ENCODE results near the gene APOC1. TPM values are rescaled to one million over a fixed set of nuclear protein-coding genes. Genes with fewer than 3 reads are reported as not detected.
A peak's percentile ranks its signal among the peaks of the same experiment; 100 is the strongest.
"Not testable (repeated sequence)": the region's sequence is repeated elsewhere in the genome, so short reads cannot be mapped to it uniquely, and the experiment has no call there.

APOC1 gene
- polyA plus RNA-seq, 3 donors: 33.9 to 42.9 (median 40.3) TPM

DNA sequence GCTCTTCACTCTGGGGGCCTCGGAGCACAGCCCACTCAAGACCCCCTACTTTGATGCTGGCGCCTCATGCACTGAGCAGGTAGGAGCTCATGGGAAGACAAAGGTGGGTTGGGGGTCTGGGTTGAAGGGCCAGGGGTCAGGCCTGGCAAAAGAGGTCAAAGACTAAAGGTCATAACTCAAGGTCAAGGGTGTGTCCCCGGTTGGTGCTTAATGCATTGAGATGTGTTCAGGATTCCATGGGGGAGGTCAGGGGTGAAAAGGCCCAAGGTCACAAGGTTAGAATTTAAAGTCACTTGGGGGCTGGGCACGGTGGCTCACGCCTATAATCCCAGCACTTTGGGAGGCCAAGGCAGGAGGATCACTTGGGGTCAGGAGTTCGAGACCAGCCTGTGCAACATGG is 28.3 kb upstream of the APOC1 start:
- WGBS, 3 donors: 95 to 97% (median 96%) methylated on average over 6 of the region's 6 CpGs
- H3K27ac ChIP-seq (ENCODE audit: low read depth, low read length): no peak overlapping the region

DNA sequence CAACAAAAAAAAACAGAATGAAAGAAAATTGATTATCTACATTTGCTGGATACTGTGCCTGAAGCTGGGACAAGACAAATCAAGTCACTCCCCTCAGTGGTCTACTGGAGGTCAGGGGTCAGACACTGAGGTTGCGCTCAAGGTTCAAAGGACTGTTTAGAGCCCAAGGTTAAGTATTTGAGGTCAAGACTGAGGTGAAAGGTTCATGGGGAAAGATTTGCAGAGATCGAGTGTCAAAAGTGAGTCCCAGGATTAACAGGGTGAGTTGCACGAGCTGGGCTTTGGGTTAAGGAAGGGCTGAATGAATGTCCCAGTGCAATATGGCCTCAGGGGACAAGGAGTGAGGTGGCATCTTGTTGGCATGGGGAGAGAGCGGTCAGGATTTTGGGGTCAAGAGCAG is 26.8 kb upstream of the APOC1 start:
- WGBS, 3 donors: 84 to 91% (median 87%) methylated on average over 4 of the region's 4 CpGs
- no peak overlapping the region for H3K27ac ChIP-seq (ENCODE audit: low read depth, low read length)

DNA sequence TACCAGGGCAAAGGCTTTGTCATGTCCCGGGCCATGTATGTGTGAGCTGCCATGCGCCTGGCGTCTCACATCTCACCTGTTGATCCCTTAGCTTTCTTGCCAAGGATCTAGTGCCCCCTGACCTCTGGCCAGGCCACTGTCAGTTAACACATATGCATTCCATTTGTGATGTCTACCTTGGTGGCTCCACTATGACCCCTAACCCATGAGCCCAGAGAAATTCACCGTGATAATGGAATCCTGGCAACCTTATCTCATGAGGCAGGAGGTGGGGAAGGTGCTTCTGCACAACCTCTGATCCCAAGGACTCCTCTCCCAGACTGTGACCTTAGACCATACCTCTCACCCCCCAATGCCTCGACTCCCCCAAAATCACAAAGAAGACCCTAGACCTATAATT is 26.1 kb upstream of the APOC1 start:
- H3K27ac ChIP-seq (ENCODE audit: low read depth, low read length): not testable (repeated sequence)
- WGBS, 3 donors: 82 to 90% (median 87%) methylated on average over 4 to 5 of the region's 5 CpGs

DNA sequence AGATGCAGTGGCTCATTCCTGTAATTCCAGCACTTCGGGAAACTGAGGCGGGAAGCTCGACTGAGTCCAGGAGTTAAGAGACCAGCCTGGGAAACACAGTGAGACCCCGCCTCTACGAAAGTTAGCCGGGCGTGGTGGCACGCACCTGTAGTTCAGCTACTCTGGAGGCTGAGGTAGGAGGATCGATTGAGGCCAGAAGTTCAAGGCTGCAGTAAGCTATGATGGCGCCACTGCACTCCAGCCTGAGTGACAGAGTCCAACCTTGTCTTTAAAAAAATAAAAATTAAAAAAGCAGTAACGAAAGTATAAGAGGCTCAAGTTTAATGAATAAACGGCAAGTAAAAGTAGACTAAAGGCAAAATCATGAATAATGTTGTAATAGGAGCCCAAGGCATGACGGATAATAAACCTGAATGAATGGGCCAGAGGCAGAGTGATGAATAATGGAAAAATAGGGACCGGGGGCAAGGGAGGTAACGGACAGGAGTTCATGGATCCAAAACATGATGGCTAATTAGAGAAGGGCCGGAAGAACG is 24.5 kb upstream of the APOC1 start:
- no peak overlapping the region for H3K27ac ChIP-seq (ENCODE audit: low read depth, low read length)
- 41 to 59% (median 55%) methylated on average over 17 of the region's 17 CpGs for WGBS, 3 donors

DNA sequence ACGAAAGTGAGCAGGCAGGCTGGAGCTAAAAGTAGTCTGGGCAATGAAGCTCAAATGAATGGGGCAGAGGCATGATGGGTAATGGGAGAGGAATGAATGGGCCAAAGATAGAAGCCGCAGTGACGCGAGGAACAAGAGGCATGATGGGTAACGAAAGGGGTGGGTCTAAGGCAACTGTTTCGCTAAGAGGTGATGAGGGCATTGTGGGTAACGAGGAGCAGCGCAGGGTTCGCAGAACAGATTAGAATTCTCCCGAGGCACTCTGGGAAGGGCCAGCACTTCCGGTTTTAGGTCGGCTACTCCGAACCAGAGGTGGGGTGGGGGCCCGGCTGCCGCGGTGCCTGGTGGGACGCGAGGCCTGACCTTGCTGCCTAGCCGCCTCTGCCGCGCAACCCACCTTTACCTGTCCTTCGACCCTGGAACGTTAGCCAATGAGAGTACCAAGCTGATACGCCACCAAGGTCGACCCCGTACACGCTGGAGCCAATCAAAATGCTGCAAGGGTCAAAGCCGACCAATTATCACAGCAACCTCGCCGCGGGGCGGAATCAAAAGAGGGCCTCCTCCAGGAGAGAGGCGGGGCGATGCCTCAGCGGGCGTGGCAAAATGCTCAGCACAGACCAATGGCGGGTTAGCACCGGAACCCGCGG is 23.9 kb upstream of the APOC1 start:
- H3K27ac ChIP-seq (ENCODE audit: low read depth, low read length): peak overlapping the region; percentile 98
- 0% methylated on average over 40 of the region's 40 CpGs for WGBS, 3 donors

DNA sequence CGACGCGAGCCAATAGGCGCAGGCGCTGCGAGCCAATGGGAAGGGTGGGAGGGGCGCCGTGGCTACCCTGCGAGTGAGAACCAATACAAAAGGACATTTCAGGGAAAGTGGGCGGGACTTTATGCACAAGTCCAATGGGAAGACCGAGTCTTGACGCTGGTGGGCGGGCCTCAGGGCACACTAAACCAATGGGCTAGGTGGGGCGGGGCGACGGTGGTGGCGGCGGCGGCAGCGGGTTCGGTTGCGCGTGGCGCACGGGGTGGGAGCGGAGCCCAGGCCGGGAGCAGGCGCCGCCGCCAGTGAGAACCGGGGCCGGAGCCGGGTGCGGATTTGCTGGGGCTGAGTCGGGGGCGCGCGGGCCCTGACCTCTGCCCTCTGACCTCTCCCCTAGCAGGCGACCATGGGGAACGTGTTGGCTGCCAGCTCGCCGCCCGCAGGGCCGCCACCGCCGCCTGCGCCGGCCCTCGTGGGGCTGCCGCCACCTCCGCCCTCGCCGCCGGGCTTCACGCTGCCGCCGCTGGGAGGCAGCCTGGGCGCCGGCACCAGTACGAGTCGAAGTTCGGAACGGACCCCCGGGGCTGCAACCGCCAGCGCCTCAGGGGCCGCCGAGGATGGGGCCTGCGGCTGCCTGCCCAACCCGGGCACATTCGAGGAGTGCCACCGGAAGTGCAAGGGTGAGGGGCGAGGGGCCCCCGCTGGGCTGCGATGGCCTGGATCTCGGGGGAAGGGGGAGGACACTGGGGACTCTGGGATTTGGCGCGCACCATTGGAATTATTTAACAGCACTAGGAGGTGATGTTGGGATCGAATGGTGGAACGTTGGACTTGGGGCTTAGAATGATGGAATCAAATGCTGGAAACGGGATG is 23.2 kb upstream of the APOC1 start, which contains the start of gene TOMM40:
TSS of gene TOMM40 (plus strand) at position 239 of the 867 bp plus-strand sequence. CDS start at position 401, 162 bp downstream.
- 0% methylated on average over 57 to 80 of the region's 81 CpGs for WGBS, 3 donors
- H3K27ac ChIP-seq (ENCODE audit: low read depth, low read length): peak within 1 kb of the TSS; percentile 98

DNA sequence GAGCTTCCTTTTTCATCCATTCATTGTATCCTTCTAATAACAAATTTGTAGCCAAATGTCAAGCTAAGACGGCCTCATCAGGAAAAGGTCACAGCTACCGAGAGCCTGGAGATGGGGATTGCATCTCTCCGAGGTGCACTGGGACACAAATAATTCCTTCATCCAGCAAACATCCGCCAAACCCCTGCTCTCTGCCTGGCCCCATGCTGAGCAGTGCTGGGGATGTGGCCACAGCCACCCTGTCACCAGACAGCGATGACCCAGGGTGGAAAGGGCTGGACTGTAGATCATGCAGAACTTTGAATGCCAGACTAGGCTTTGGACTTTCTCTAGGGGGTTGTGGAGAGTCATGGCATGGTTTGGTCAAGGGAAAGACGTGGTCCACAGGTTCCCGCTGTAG is 21.5 kb upstream of the APOC1 start:
- WGBS, 3 donors: 86 to 90% (median 87%) methylated on average over 7 of the region's 7 CpGs
- H3K27ac ChIP-seq (ENCODE audit: low read depth, low read length): no peak overlapping the region

DNA sequence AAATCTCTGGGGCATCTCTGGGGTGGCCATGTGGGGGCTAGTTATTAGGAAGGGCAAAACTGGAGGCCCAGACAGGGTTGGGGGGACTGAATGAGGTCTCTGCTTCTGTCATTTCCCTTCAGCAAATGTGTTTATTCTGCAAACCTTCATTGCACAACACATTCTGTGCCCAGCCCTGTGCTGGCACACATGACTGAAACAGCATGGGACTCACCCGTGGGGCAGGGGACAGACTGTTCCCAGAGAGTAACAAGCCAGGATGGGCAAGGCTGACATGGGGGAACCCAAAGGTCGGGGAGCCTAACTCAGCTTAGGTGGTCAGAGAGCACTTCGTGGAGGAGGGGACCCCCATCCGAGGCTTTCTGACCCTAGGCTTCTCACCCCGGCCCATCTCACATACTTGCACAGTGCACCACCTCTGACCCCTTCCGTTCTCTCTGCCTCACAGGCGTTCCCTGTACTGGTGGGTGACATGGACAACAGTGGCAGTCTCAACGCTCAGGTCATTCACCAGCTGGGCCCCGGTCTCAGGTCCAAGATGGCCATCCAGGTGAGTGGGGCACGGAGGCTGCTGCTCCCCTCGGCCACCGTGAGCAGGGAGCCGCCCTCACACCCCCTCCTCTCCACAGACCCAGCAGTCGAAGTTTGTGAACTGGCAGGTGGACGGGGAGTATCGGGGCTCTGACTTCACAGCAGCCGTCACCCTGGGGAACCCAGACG is 20.9 kb upstream of the APOC1 start:
- no peak overlapping the region for H3K27ac ChIP-seq (ENCODE audit: low read depth, low read length)
- 89 to 91% (median 90%) methylated on average over 18 of the region's 18 CpGs for WGBS, 3 donors

DNA sequence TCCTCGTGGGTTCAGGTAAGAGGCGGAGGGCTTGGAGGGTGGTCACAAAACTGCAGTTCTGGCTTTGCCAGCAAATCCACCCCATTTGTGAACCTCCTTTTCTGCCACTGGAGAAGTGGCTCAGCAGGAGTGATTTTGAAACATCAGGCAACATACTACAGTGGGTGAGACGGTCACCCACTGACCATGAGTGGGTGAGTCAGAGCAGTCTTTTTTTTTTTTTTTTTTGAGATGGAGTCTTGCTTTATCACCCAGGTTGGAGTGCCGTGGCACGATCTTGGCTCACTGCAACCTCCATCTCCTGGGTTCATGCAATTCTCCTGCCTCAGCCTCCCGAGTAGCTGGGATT is 20.4 kb upstream of the APOC1 start:
- WGBS, 3 donors: 89 to 96% (median 91%) methylated on average over 6 of the region's 6 CpGs
- no peak overlapping the region for H3K27ac ChIP-seq (ENCODE audit: low read depth, low read length)

DNA sequence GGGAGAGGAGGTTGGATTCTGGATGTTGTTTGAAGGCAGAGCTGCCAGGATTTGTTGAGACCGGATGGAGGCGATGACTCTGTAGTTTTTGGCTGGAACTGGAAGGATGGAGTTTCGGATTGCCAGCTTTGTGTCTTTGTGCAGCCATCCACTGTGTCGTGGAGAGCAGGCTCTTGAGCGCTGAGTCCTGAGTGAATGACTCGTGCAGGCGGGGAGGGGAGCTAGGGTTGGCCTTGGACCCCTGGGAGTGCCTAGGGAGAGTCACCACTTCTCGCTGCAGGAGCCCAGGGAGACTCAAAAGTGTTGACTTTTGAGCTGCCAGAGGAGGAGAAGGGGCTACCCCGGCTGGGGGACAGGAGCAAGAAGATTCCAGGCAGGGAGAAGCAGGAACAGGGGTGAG is 19.5 kb upstream of the APOC1 start:
- WGBS, 3 donors: 75 to 83% (median 78%) methylated on average over 9 of the region's 9 CpGs

DNA sequence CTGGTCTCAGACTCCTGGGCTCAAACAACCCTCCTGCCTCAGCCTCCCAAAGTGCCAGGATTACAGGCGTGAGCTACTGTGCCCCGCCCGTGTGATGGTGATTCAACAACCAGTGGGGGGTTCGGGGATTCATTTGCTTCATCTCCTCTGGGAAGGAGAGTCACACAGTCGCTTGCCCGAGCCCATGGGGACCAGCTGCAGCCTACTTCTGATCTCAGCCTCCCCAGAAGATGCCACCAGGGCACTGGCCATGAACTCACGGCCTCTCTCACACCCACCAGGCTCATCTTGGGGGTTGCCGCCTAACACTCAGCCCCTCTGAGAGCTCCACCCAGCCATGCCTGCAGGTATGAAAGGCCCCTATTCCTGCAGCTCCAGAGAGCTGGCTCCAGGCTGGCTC is 16.6 kb upstream of the APOC1 start:
- H3K27ac ChIP-seq (ENCODE audit: low read depth, low read length): no peak overlapping the region
- 88 to 93% (median 89%) methylated on average over 8 of the region's 8 CpGs for WGBS, 3 donors

More for the DNA sequence above, 19.5 kb upstream of the APOC1 start:
- H3K27ac ChIP-seq (ENCODE audit: low read depth, low read length): no peak overlapping the region

DNA sequence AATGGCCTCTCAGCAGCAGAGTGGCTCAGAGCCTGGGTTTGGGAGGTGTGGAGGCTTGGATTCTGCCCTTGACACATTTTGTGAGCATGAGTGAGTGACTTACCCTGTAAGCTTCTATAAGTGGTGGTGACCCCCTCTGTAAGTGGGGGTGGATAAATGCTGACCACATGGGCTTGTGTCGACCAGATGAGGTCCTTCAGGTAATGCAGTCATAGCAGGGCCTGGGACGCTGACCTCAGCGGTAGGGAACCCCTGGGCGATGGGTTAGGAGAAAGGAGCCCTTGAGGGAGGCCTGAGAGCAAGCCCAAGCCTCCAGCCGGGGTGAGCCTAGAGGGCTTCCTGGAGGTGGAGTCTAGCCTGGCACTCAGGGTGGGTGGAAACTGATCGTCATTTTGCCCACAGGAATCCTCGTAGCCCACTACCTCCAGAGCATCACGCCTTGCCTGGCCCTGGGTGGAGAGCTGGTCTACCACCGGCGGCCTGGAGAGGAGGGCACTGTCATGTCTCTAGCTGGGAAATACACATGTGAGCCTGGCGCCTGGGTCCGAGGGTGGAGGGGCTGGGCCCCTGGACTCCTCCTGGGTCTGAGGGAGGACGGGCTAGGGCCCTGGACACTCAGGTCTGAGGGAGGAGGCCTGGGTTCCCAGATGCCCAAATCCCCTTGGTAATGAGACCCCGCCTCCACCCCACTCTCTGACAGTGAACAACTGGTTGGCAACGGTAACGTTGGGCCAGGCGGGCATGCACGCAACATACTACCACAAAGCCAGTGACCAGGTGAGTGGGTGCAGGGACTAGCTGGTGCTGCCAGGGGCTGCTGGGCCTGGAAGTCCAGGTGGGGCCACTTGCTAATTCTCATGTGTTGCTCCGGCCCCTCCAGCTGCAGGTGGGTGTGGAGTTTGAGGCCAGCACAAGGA is 13.8 kb upstream of the APOC1 start:
- no peak overlapping the region for H3K27ac ChIP-seq (ENCODE audit: low read depth, low read length)
- WGBS, 3 donors: 91 to 96% (median 92%) methylated on average over 19 of the region's 19 CpGs

DNA sequence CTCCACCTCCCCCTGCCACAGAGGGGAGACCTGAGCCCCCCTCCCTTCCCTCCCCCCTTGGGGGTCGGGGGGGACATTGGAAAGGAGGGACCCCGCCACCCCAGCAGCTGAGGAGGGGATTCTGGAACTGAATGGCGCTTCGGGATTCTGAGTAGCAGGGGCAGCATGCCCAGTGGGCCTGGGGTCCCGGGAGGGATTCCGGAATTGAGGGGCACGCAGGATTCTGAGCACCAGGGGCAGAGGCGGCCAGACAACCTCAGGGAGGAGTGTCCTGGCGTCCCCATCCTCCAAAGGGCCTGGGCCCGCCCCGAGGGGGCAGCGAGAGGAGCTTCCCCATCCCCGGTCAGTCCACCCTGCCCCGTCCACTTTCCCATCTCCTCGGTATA is 11.2 kb upstream of the APOC1 start:
- H3K27ac ChIP-seq (ENCODE audit: low read depth, low read length): no peak overlapping the region
- 69 to 77% (median 74%) methylated on average over 14 to 15 of the region's 15 CpGs for WGBS, 3 donors

DNA sequence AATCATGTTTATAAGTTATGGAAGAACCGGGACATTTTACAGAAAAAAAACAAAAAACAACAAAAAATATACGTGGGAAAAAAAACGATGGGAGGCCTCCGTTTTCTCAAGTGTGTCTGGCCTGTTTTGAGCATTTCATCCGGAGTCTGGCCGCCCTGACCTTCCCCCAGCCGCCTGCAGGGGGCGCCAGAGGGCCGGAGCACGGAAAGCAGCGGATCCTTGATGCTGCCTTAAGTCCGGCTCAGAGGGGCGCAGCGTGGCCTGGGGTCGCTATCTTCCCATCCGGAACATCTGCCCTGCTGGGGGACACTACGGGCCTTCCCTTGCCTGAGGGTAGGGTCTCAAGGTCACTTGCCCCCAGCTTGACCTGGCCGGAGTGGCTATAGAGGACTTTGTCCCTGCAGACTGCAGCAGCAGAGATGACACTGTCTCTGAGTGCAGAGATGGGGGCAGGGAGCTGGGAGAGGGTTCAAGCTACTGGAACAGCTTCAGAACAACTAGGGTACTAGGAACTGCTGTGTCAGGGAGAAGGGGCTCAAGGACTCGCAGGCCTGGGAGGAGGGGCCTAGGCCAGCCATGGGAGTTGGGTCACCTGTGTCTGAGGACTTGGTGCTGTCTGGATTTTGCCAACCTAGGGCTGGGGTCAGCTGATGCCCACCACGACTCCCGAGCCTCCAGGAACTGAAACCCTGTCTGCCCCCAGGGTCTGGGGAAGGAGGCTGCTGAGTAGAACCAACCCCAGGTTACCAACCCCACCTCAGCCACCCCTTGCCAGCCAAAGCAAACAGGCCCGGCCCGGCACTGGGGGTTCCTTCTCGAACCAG is 10.6 kb upstream of the APOC1 start:
- H3K27ac ChIP-seq (ENCODE audit: low read depth, low read length): no peak overlapping the region
- WGBS, 3 donors: 11 to 22% (median 20%) methylated on average over 24 of the region's 24 CpGs

DNA sequence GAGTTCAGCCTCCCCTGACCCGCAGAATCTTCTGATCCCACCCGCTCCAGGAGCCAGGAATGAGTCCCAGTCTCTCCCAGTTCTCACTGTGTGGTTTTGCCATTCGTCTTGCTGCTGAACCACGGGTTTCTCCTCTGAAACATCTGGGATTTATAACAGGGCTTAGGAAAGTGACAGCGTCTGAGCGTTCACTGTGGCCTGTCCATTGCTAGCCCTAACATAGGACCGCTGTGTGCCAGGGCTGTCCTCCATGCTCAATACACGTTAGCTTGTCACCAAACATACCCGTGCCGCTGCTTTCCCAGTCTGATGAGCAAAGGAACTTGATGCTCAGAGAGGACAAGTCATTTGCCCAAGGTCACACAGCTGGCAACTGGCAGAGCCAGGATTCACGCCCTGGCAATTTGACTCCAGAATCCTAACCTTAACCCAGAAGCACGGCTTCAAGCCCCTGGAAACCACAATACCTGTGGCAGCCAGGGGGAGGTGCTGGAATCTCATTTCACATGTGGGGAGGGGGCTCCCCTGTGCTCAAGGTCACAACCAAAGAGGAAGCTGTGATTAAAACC is 9.9 kb upstream of the APOC1 start:
- no peak overlapping the region for H3K27ac ChIP-seq (ENCODE audit: low read depth, low read length)
- WGBS, 3 donors: 38 to 70% (median 62%) methylated on average over 12 of the region's 12 CpGs

DNA sequence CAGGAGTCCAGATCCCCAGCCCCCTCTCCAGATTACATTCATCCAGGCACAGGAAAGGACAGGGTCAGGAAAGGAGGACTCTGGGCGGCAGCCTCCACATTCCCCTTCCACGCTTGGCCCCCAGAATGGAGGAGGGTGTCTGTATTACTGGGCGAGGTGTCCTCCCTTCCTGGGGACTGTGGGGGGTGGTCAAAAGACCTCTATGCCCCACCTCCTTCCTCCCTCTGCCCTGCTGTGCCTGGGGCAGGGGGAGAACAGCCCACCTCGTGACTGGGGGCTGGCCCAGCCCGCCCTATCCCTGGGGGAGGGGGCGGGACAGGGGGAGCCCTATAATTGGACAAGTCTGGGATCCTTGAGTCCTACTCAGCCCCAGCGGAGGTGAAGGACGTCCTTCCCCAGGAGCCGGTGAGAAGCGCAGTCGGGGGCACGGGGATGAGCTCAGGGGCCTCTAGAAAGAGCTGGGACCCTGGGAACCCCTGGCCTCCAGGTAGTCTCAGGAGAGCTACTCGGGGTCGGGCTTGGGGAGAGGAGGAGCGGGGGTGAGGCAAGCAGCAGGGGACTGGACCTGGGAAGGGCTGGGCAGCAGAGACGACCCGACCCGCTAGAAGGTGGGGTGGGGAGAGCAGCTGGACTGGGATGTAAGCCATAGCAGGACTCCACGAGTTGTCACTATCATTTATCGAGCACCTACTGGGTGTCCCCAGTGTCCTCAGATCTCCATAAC is 8.8 kb upstream of the APOC1 start, which contains the start of gene APOE:
TSS of gene APOE (plus strand) at position 360 of the 724 bp plus-strand sequence. CDS start 829 bp downstream, outside the sequence.
- 1 to 3% (median 2%) methylated on average over 19 to 20 of the region's 20 CpGs for WGBS, 3 donors
- H3K27ac ChIP-seq (ENCODE audit: low read depth, low read length): no peak within 1 kb of the TSS
